Muscle of arm (tissue), 12 donors: ENCODE measurements around the gene LRRC47. TPM values are rescaled to one million over a fixed set of nuclear protein-coding genes. Genes with fewer than 3 reads are reported as not detected.
"Not testable (repeated sequence)": the region's sequence is repeated elsewhere in the genome, so short reads cannot be mapped to it uniquely, and the experiment has no call there.

Experiments
- DNase-seq: peaks from one replicate; pipeline ENCODE4 v3.0.0-alpha.2; 2013
- polyA plus RNA-seq, 12 donors: library from polyadenylated mRNA; unstranded; fragments of 120-200 nt; gene quantifications; one replicate each; pipeline ENCODE4 v1.2.1, GENCODE V29; 2013; ENCODE audit not compliant: insufficient read length in 12 of 12

The LRRC47 gene
- polyA plus RNA-seq, 12 donors = 19.7 to 56.4 (median 50.1) TPM; not detected in 1

GRCh38 chr1:3817821-3818597 lies 21.7 kb upstream of the LRRC47 start:
- no peak for DNase-seq

- DNase-seq = no peak
Observed at GRCh38 chr1:3817138-3817740, 20.9 kb upstream of the LRRC47 start.

GRCh38 chr1:3816331-3817137 lies 20.2 kb upstream of the LRRC47 start:
- no peak for DNase-seq

GRCh38 chr1:3814771-3815561 lies 18.7 kb upstream of the LRRC47 start:
- no peak for DNase-seq

GRCh38 chr1:3814065-3814464 lies 17.8 kb upstream of the LRRC47 start:
- DNase-seq = no peak

GRCh38 chr1:3811595-3811911 lies 15.3 kb upstream of the LRRC47 start:
- no peak for DNase-seq

GRCh38 chr1:3810149-3810761 lies 14.0 kb upstream of the LRRC47 start:
- DNase-seq = not testable (repeated sequence)

GRCh38 chr1:3809680-3810079 lies 13.4 kb upstream of the LRRC47 start:
- DNase-seq = no peak

GRCh38 chr1:3807769-3808168 lies 11.5 kb upstream of the LRRC47 start:
- DNase-seq = no peak

GRCh38 chr1:3805038-3805437 lies 8.7 kb upstream of the LRRC47 start:
- no peak for DNase-seq

GRCh38 chr1:3804627-3804944 lies 8.3 kb upstream of the LRRC47 start:
- DNase-seq = not testable (repeated sequence)

GRCh38 chr1:3803905-3804626 lies 7.8 kb upstream of the LRRC47 start:
- no peak for DNase-seq

GRCh38 chr1:3800795-3801194 lies 4.5 kb upstream of the LRRC47 start:
- not testable (repeated sequence) for DNase-seq

- DNase-seq = no peak
Observed at GRCh38 chr1:3799976-3800685, 3.8 kb upstream of the LRRC47 start.

GRCh38 chr1:3795453-3796214 lies 664 bp downstream of the LRRC47 start:
- no peak for DNase-seq

GRCh38 chr1:3790952-3791351 lies 5.3 kb downstream of the LRRC47 start:
- no peak for DNase-seq

- no peak for DNase-seq
Observed at GRCh38 chr1:3790500-3790923, 5.8 kb downstream of the LRRC47 start.

- no peak for DNase-seq
Observed at GRCh38 chr1:3789421-3790300, 6.6 kb downstream of the LRRC47 start.
